WTC11 (cell line): ENCODE measurements around the gene FGD6. TPM values are rescaled to one million over a fixed set of nuclear protein-coding genes. Genes with fewer than 3 reads are reported as not detected.
A peak's percentile ranks its signal among the peaks of the same experiment; 100 is the strongest.

Experiments used
- CBFB ChIP-seq: sonication (generic); formaldehyde crosslinking; IDR thresholded peaks from 2 replicates; pipeline ENCODE4 v1.8.1; 2022; ENCODE audit warnings: mild to moderate bottlenecking, low read depth, missing genetic modification reagents
- CREM ChIP-seq: sonication (generic); formaldehyde crosslinking; IDR thresholded peaks from 2 replicates; pipeline ENCODE4 v1.8.1; 2022; ENCODE audit warnings: mild to moderate bottlenecking, missing genetic modification reagents, moderate library complexity
- FOXK1 ChIP-seq: sonication (generic); formaldehyde crosslinking; IDR thresholded peaks from 2 replicates; pipeline ENCODE4 v1.8.0; 2022; ENCODE audit warnings: mild to moderate bottlenecking, moderate library complexity, missing genetic modification reagents
- HMGA2 ChIP-seq: fragments of 250-450 bp; sonication (Bioruptor Pico); IDR thresholded peaks from 2 replicates; pipeline ENCODE4 v1.4.0; 2021; ENCODE audit warnings: mild to moderate bottlenecking, moderate library complexity
- IRF2 ChIP-seq: sonication (generic); formaldehyde crosslinking; IDR thresholded peaks from 2 replicates; pipeline ENCODE4 v1.8.0; 2022; ENCODE audit warnings: low read depth, missing genetic modification reagents, borderline replicate concordance
- NFE2L1 ChIP-seq: sonication (generic); formaldehyde crosslinking; IDR thresholded peaks from 2 replicates; pipeline ENCODE4 v1.8.1; 2023; ENCODE audit warnings: missing genetic modification reagents
- NR3C1 ChIP-seq: sonication (generic); formaldehyde crosslinking; conservative IDR thresholded peaks from 2 replicates; pipeline ENCODE4 v1.8.1; 2023; ENCODE audit warnings: low read depth, mild to moderate bottlenecking, missing genetic modification reagents
- SOX15 ChIP-seq: fragments of 250-450 bp; sonication (Bioruptor Pico); IDR thresholded peaks from 2 replicates; pipeline ENCODE4 v1.9.0; 2021; ENCODE audit warnings: mild to moderate bottlenecking
- TP53 ChIP-seq: sonication (generic); formaldehyde crosslinking; IDR thresholded peaks from 2 replicates; pipeline ENCODE4 v1.8.1; 2023; ENCODE audit warnings: mild to moderate bottlenecking, missing genetic modification reagents
- ZNF121 ChIP-seq: sonication (generic); formaldehyde crosslinking; IDR thresholded peaks from 2 replicates; pipeline ENCODE4 v1.8.0; 2023; ENCODE audit warnings: missing genetic modification reagents
- ZNF219 ChIP-seq: sonication (generic); formaldehyde crosslinking; IDR thresholded peaks from 2 replicates; pipeline ENCODE4 v1.8.0; 2023; ENCODE audit warnings: missing genetic modification reagents, mild to moderate bottlenecking, borderline replicate concordance
- ZNF232 ChIP-seq: sonication (generic); formaldehyde crosslinking; IDR thresholded peaks from 2 replicates; pipeline ENCODE4 v1.8.0; 2022; ENCODE audit warnings: mild to moderate bottlenecking, missing genetic modification reagents
- ZNF317 ChIP-seq: sonication (generic); formaldehyde crosslinking; IDR thresholded peaks from 2 replicates; pipeline ENCODE4 v1.8.1; 2023; ENCODE audit warnings: low read depth, mild to moderate bottlenecking, moderate library complexity, missing genetic modification reagents, borderline replicate concordance
- ZNF396 ChIP-seq: fragments of 250-450 bp; sonication (Bioruptor Pico); IDR thresholded peaks from 2 replicates; pipeline ENCODE4 v1.8.0; 2021; ENCODE audit warnings: mild to moderate bottlenecking, moderate library complexity, borderline replicate concordance
- total RNA-seq: library from RNA; stranded (reverse); gene quantifications from 3 replicates; pipeline ENCODE4 v1.2.3, GENCODE V29; 2021
- TF ChIP-seq, protein P1 (sequence below): sonication (generic); formaldehyde crosslinking; IDR thresholded peaks from 2 replicates; pipeline ENCODE4 v1.8.1; 2022; ENCODE audit warnings: mild to moderate bottlenecking, moderate library complexity, missing genetic modification reagents
- TF ChIP-seq, protein P2 (sequence below): sonication (generic); formaldehyde crosslinking; IDR thresholded peaks from 2 replicates; pipeline ENCODE4 v1.8.0; 2022; ENCODE audit warnings: mild to moderate bottlenecking, missing genetic modification reagents
- TF ChIP-seq, protein P3 (sequence below): sonication (generic); formaldehyde crosslinking; conservative IDR thresholded peaks from 2 replicates; pipeline ENCODE4 v1.8.1; 2022; ENCODE audit warnings: mild to moderate bottlenecking, missing genetic modification reagents
- TF ChIP-seq, protein P4 (sequence below): sonication (generic); formaldehyde crosslinking; IDR thresholded peaks from 2 replicates; pipeline ENCODE4 v1.8.1; 2023; ENCODE audit warnings: mild to moderate bottlenecking, missing genetic modification reagents, borderline replicate concordance
- TF ChIP-seq, protein P5 (sequence below): sonication (generic); formaldehyde crosslinking; IDR thresholded peaks from 2 replicates; pipeline ENCODE4 v1.8.1; 2022; ENCODE audit warnings: low read depth, missing genetic modification reagents, borderline replicate concordance
- TF ChIP-seq, protein P6 (sequence below): sonication (generic); formaldehyde crosslinking; IDR thresholded peaks from 2 replicates; pipeline ENCODE4 v1.8.1; 2023; ENCODE audit warnings: mild to moderate bottlenecking, moderate library complexity, missing genetic modification reagents
- TF ChIP-seq, protein P7 (sequence below): sonication (generic); formaldehyde crosslinking; IDR thresholded peaks from 2 replicates; pipeline ENCODE4 v1.8.1; 2023; ENCODE audit warnings: mild to moderate bottlenecking, missing genetic modification reagents
- TF ChIP-seq, protein P8 (sequence below): sonication (generic); formaldehyde crosslinking; IDR thresholded peaks from 2 replicates; pipeline ENCODE4 v1.8.0; 2022; ENCODE audit warnings: mild to moderate bottlenecking, missing genetic modification reagents

Gene FGD6
- total RNA-seq, 1 experiment from 2014 or later: 28.2 TPM

DNA sequence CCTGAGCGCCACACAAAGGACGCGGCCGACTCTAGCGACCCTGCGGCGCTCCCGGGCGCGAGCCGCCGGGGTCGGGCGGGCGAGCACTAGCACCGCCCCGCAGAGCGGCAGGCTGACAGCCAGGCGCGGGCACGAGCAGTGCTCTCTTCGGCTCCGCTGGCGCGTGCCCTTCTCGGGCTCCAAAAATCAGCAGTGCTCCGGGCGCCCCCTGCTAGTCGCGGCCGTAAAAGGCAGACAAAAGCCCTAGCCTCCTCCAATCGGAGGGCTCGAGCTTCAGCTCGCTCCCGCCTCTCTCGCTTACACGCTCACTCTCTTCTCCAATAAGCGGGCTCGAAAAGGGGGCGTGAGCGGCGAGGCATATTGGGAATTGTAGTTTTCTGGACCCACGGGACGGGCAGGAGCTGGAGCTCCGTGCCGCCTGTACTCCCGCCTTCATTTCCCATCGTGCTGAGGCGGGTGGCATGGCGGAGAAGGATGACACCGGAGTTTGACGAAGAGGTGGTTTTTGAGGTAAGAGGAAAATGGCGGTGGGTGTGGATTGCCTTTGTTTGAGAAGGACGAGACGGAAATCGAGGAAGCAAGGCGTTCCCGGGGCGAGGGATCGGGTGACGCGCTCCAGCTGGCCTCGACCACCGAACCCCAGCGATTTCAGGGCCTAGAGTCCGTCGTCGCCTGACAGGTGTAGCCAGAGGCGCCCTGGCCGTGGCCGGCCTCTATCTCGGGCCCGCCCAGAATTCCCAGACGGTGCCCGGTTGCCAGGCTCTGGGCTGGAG, at the start of gene FGD6, which contains the start of gene VEZT (continued):
- TF ChIP-seq NFE2L1 (CRISPR knock-in tag) (peak; percentile 81), TP53 (CRISPR knock-in tag) (0 out of 2 replicates have a peak, but pooled peaks have one; percentile 53), HMGA2 (CRISPR knock-in tag) (no peak), CBFB (CRISPR knock-in tag) (no peak), SOX15 (CRISPR knock-in tag) (no peak), IRF2 (CRISPR knock-in tag) (no peak), ZNF219 (peak; percentile 31; the same call in 1 of the 2 replicates), ZNF317 (peak; percentile 36; the same call in 1 of the 2 replicates), CREM (CRISPR knock-in tag) (peak; percentile 81), ZNF121 (CRISPR knock-in tag) (0 out of 2 replicates have a peak, but pooled peaks have one; percentile 17), FOXK1 (CRISPR knock-in tag) (0 out of 2 replicates have a peak, but pooled peaks have one; percentile 18), ZNF232 (peak; percentile 55; the same call in 1 of the 2 replicates), ZNF396 (CRISPR knock-in tag) (no peak), NR3C1 (CRISPR knock-in tag) (no peak)
- TF ChIP-seq, protein P1, sequence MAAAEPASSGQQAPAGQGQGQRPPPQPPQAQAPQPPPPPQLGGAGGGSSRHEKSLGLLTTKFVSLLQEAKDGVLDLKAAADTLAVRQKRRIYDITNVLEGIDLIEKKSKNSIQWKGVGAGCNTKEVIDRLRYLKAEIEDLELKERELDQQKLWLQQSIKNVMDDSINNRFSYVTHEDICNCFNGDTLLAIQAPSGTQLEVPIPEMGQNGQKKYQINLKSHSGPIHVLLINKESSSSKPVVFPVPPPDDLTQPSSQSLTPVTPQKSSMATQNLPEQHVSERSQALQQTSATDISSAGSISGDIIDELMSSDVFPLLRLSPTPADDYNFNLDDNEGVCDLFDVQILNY (CRISPR knock-in tag): peak; percentile 83
- TF ChIP-seq, protein P2, sequence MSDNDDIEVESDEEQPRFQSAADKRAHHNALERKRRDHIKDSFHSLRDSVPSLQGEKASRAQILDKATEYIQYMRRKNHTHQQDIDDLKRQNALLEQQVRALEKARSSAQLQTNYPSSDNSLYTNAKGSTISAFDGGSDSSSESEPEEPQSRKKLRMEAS (CRISPR knock-in tag): peak; percentile 89
- TF ChIP-seq, protein P3, sequence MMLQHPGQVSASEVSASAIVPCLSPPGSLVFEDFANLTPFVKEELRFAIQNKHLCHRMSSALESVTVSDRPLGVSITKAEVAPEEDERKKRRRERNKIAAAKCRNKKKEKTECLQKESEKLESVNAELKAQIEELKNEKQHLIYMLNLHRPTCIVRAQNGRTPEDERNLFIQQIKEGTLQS (CRISPR knock-in tag): no peak
- TF ChIP-seq, protein P4, sequence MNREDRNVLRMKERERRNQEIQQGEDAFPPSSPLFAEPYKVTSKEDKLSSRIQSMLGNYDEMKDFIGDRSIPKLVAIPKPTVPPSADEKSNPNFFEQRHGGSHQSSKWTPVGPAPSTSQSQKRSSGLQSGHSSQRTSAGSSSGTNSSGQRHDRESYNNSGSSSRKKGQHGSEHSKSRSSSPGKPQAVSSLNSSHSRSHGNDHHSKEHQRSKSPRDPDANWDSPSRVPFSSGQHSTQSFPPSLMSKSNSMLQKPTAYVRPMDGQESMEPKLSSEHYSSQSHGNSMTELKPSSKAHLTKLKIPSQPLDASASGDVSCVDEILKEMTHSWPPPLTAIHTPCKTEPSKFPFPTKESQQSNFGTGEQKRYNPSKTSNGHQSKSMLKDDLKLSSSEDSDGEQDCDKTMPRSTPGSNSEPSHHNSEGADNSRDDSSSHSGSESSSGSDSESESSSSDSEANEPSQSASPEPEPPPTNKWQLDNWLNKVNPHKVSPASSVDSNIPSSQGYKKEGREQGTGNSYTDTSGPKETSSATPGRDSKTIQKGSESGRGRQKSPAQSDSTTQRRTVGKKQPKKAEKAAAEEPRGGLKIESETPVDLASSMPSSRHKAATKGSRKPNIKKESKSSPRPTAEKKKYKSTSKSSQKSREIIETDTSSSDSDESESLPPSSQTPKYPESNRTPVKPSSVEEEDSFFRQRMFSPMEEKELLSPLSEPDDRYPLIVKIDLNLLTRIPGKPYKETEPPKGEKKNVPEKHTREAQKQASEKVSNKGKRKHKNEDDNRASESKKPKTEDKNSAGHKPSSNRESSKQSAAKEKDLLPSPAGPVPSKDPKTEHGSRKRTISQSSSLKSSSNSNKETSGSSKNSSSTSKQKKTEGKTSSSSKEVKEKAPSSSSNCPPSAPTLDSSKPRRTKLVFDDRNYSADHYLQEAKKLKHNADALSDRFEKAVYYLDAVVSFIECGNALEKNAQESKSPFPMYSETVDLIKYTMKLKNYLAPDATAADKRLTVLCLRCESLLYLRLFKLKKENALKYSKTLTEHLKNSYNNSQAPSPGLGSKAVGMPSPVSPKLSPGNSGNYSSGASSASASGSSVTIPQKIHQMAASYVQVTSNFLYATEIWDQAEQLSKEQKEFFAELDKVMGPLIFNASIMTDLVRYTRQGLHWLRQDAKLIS (CRISPR knock-in tag): 0 out of 2 replicates have a peak, but pooled peaks have one; percentile 49
- TF ChIP-seq, protein P5, sequence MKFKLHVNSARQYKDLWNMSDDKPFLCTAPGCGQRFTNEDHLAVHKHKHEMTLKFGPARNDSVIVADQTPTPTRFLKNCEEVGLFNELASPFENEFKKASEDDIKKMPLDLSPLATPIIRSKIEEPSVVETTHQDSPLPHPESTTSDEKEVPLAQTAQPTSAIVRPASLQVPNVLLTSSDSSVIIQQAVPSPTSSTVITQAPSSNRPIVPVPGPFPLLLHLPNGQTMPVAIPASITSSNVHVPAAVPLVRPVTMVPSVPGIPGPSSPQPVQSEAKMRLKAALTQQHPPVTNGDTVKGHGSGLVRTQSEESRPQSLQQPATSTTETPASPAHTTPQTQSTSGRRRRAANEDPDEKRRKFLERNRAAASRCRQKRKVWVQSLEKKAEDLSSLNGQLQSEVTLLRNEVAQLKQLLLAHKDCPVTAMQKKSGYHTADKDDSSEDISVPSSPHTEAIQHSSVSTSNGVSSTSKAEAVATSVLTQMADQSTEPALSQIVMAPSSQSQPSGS (CRISPR knock-in tag): no peak
- TF ChIP-seq, protein P6, sequence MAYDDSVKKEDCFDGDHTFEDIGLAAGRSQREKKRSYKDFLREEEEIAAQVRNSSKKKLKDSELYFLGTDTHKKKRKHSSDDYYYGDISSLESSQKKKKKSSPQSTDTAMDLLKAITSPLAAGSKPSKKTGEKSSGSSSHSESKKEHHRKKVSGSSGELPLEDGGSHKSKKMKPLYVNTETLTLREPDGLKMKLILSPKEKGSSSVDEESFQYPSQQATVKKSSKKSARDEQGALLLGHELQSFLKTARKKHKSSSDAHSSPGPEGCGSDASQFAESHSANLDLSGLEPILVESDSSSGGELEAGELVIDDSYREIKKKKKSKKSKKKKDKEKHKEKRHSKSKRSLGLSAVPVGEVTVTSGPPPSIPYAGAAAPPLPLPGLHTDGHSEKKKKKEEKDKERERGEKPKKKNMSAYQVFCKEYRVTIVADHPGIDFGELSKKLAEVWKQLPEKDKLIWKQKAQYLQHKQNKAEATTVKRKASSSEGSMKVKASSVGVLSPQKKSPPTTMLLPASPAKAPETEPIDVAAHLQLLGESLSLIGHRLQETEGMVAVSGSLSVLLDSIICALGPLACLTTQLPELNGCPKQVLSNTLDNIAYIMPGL (CRISPR knock-in tag): peak; percentile 94
- TF ChIP-seq, protein P7, sequence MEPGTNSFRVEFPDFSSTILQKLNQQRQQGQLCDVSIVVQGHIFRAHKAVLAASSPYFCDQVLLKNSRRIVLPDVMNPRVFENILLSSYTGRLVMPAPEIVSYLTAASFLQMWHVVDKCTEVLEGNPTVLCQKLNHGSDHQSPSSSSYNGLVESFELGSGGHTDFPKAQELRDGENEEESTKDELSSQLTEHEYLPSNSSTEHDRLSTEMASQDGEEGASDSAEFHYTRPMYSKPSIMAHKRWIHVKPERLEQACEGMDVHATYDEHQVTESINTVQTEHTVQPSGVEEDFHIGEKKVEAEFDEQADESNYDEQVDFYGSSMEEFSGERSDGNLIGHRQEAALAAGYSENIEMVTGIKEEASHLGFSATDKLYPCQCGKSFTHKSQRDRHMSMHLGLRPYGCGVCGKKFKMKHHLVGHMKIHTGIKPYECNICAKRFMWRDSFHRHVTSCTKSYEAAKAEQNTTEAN: no peak
- TF ChIP-seq, protein P8, sequence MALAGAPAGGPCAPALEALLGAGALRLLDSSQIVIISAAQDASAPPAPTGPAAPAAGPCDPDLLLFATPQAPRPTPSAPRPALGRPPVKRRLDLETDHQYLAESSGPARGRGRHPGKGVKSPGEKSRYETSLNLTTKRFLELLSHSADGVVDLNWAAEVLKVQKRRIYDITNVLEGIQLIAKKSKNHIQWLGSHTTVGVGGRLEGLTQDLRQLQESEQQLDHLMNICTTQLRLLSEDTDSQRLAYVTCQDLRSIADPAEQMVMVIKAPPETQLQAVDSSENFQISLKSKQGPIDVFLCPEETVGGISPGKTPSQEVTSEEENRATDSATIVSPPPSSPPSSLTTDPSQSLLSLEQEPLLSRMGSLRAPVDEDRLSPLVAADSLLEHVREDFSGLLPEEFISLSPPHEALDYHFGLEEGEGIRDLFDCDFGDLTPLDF (CRISPR knock-in tag): 0 out of 2 replicates have a peak, but pooled peaks have one; percentile 44
- TF ChIP-seq, all 79 proteins: peak for 25
